Mesendoderm (in vitro differentiated cells): ENCODE results near the gene LMF1.
A peak's percentile ranks its signal among the peaks of the same experiment; 100 is the strongest.
"Not testable (repeated sequence)": the region's sequence is repeated elsewhere in the genome, so short reads cannot be mapped to it uniquely, and the experiment has no call there.

Source experiments
- DNase-seq: peaks from one replicate; pipeline ENCODE4 v3.0.0; 2013
- H2AK5ac ChIP-seq: 2 replicates; pipeline ENCODE4 v1.6.1; 2013; ENCODE audit warnings: low read length, inconsistent platforms
- H2BK120ac ChIP-seq: 2 replicates; pipeline ENCODE4 v1.6.1; 2013; ENCODE audit warnings: low read depth, mild to moderate bottlenecking, low read length, moderate library complexity, mixed read lengths
- H2BK15ac ChIP-seq: replicated peaks from 2 replicates; pipeline ENCODE4 v1.6.1; 2013; ENCODE audit warnings: low read depth, mild to moderate bottlenecking, moderate library complexity
- H2BK5ac ChIP-seq: 2 replicates; pipeline ENCODE4 v1.6.1; 2013; ENCODE audit warnings: low read length, inconsistent platforms
- H3K18ac ChIP-seq: 2 replicates; pipeline ENCODE4 v1.6.1; 2013; ENCODE audit warnings: mild to moderate bottlenecking, low read length, mixed read lengths
- H3K23ac ChIP-seq: one replicate; pipeline ENCODE4 v1.6.1; 2013; ENCODE audit warnings: low read length
- H3K27ac ChIP-seq: 2 replicates; pipeline ENCODE4 v1.5.1; 2013; ENCODE audit warnings: low read depth, mild to moderate bottlenecking, inconsistent platforms, low read length, moderate library complexity
- H3K27me3 ChIP-seq: 2 replicates; pipeline ENCODE4 v1.6.1; 2013; ENCODE audit warnings: low read length, control low read depth, mild to moderate bottlenecking, inconsistent platforms; ENCODE audit not compliant: insufficient read depth, poor library complexity
- H3K36me3 ChIP-seq: 2 replicates; pipeline ENCODE4 v1.6.1; 2013; ENCODE audit warnings: low read length, inconsistent platforms; ENCODE audit not compliant: control insufficient read depth, insufficient read depth
- H3K4ac ChIP-seq: one replicate; pipeline ENCODE4 v1.6.1; 2013; ENCODE audit warnings: low read depth, mild to moderate bottlenecking, low read length, moderate library complexity
- H3K4me1 ChIP-seq: 2 replicates; pipeline ENCODE4 v1.6.1; 2013; ENCODE audit warnings: low read depth, low read length, inconsistent platforms; ENCODE audit not compliant: control insufficient read depth
- H3K4me2 ChIP-seq: 2 replicates; pipeline ENCODE4 v1.6.1; 2013; ENCODE audit warnings: low read length
- H3K4me3 ChIP-seq: 2 replicates; pipeline ENCODE4 v1.5.1; 2013; ENCODE audit warnings: mild to moderate bottlenecking, low read length
- H3K56ac ChIP-seq: one replicate; pipeline ENCODE4 v1.6.1; 2013; ENCODE audit warnings: low read length
- H3K79me1 ChIP-seq: 2 replicates; pipeline ENCODE4 v1.6.1; 2013; ENCODE audit warnings: low read length, inconsistent platforms
- H3K79me2 ChIP-seq: 2 replicates; pipeline ENCODE4 v1.6.1; 2013; ENCODE audit warnings: mild to moderate bottlenecking, low read length; ENCODE audit not compliant: control insufficient read depth, insufficient read depth
- H3K9ac ChIP-seq: 2 replicates; pipeline ENCODE4 v1.6.1; 2013; ENCODE audit warnings: low read length, inconsistent platforms
- H4K5ac ChIP-seq: one replicate; pipeline ENCODE4 v1.6.1; 2013; ENCODE audit warnings: low read length
- H4K8ac ChIP-seq: one replicate; pipeline ENCODE4 v1.6.1; 2013; ENCODE audit warnings: low read depth, mild to moderate bottlenecking, control low read depth, low read length, moderate library complexity
- WGBS: extraction: QIAGEN DNeasy Blood & Tissue Kit; methylation state at CpG from one replicate; pipeline ENCODE4 v1.1.7; 2013; ENCODE audit warnings: low lambda C conversion rate, missing lambda C conversion rate; ENCODE audit not compliant: insufficient coverage; ENCODE audit errors: extremely low coverage; 5-methylcytosine and 5-hydroxymethylcytosine counted together

The LMF1 gene

GRCh38 chr16:959232-960040, 11.3 kb downstream of the LMF1 start:
- H4K8ac ChIP-seq = no peak overlapping the region
- no peaks in the 10 kb centered on the region for H3K79me2 ChIP-seq
- no peaks in the 10 kb centered on the region for H3K79me1 ChIP-seq
- no peak overlapping the region for H2BK15ac ChIP-seq
- no peak overlapping the region for H4K5ac ChIP-seq
- no CpG with 5 or more reads among the region's 24 CpGs for WGBS
- no peak overlapping the region for H3K23ac ChIP-seq
- H3K27ac ChIP-seq = no peak overlapping the region
- no peaks in the 10 kb centered on the region for H3K4me1 ChIP-seq
- no peaks in the 10 kb centered on the region for H3K36me3 ChIP-seq
- no peaks in the 10 kb centered on the region for H3K27me3 ChIP-seq
- no peak for DNase-seq
- no peak overlapping the region for H2AK5ac ChIP-seq
- no peak overlapping the region for H2BK120ac ChIP-seq
- H3K4me3 ChIP-seq = no peak overlapping the region
- no peak overlapping the region for H3K56ac ChIP-seq
- no peak overlapping the region for H3K18ac ChIP-seq
- no peak overlapping the region for H3K4ac ChIP-seq
- no peak overlapping the region for H3K4me2 ChIP-seq
- no peak overlapping the region for H2BK5ac ChIP-seq
- no peak overlapping the region for H3K9ac ChIP-seq

- not testable (repeated sequence) for H3K9ac ChIP-seq, H3K4ac ChIP-seq, DNase-seq, H3K18ac ChIP-seq, H3K27ac ChIP-seq, H3K4me1 ChIP-seq, H3K36me3 ChIP-seq, H3K56ac ChIP-seq, H3K4me3 ChIP-seq, H2AK5ac ChIP-seq, H3K4me2 ChIP-seq, H4K8ac ChIP-seq, H3K79me2 ChIP-seq, H4K5ac ChIP-seq, H3K23ac ChIP-seq, H2BK15ac ChIP-seq, H3K27me3 ChIP-seq, H3K79me1 ChIP-seq, H2BK5ac ChIP-seq, H2BK120ac ChIP-seq
- no CpG with 5 or more reads among the region's 27 CpGs for WGBS
Measured at GRCh38 chr16:955766-956165, 15.0 kb downstream of the LMF1 start.

- WGBS = no CpG with 5 or more reads among the region's 7 CpGs
- peak; percentile 46 for DNase-seq
- not testable (repeated sequence) for H3K4ac ChIP-seq
Measured at GRCh38 chr16:953818-954217, 17.0 kb downstream of the LMF1 start.

GRCh38 chr16:952321-952720, 18.5 kb downstream of the LMF1 start:
- H3K56ac ChIP-seq = no peak overlapping the region
- H2AK5ac ChIP-seq = no peak overlapping the region
- no peak overlapping the region for H3K4ac ChIP-seq
- no peak overlapping the region for H3K4me3 ChIP-seq
- H3K79me2 ChIP-seq = no peaks in the 10 kb centered on the region
- H3K4me2 ChIP-seq = no peak overlapping the region
- H4K5ac ChIP-seq = no peak overlapping the region
- H3K18ac ChIP-seq = no peak overlapping the region
- no peak overlapping the region for H2BK15ac ChIP-seq
- H4K8ac ChIP-seq = no peak overlapping the region
- H3K27ac ChIP-seq = no peak overlapping the region
- H3K9ac ChIP-seq = no peak overlapping the region
- no peaks in the 10 kb centered on the region for H3K4me1 ChIP-seq
- H3K23ac ChIP-seq = no peak overlapping the region
- no peak overlapping the region for H2BK120ac ChIP-seq
- no CpG with 5 or more reads among the region's 12 CpGs for WGBS
- no peaks in the 10 kb centered on the region for H3K79me1 ChIP-seq
- H3K36me3 ChIP-seq = no peaks in the 10 kb centered on the region
- DNase-seq = no peak
- no peaks in the 10 kb centered on the region for H3K27me3 ChIP-seq
- no peak overlapping the region for H2BK5ac ChIP-seq

More at GRCh38 chr16:953818-954217, 17.0 kb downstream of the LMF1 start:
- not testable (repeated sequence) for H2BK5ac ChIP-seq, H3K79me2 ChIP-seq, H3K18ac ChIP-seq, H3K4me1 ChIP-seq, H3K27ac ChIP-seq, H3K4me2 ChIP-seq, H3K4me3 ChIP-seq, H4K8ac ChIP-seq, H3K56ac ChIP-seq, H2BK120ac ChIP-seq, H3K23ac ChIP-seq, H2AK5ac ChIP-seq, H3K79me1 ChIP-seq, H3K36me3 ChIP-seq, H3K9ac ChIP-seq, H4K5ac ChIP-seq, H2BK15ac ChIP-seq, H3K27me3 ChIP-seq

GRCh38 chr16:951660-952301, 19.0 kb downstream of the LMF1 start:
- H3K4me3 ChIP-seq = no peak overlapping the region
- no CpG with 5 or more reads among the region's 22 CpGs for WGBS
- no peak overlapping the region for H3K56ac ChIP-seq
- H3K18ac ChIP-seq = no peak overlapping the region
- no peaks in the 10 kb centered on the region for H3K4me1 ChIP-seq
- no peaks in the 10 kb centered on the region for H3K79me1 ChIP-seq
- H3K4ac ChIP-seq = no peak overlapping the region
- no peak overlapping the region for H2BK5ac ChIP-seq
- H3K9ac ChIP-seq = no peak overlapping the region
- H3K36me3 ChIP-seq = no peaks in the 10 kb centered on the region
- no peaks in the 10 kb centered on the region for H3K27me3 ChIP-seq
- H3K79me2 ChIP-seq = no peaks in the 10 kb centered on the region
- H2AK5ac ChIP-seq = no peak overlapping the region
- DNase-seq = no peak
- H4K5ac ChIP-seq = no peak overlapping the region
- no peak overlapping the region for H3K4me2 ChIP-seq
- no peak overlapping the region for H3K27ac ChIP-seq
- no peak overlapping the region for H3K23ac ChIP-seq
- H2BK15ac ChIP-seq = no peak overlapping the region
- no peak overlapping the region for H2BK120ac ChIP-seq
- no peak overlapping the region for H4K8ac ChIP-seq
